D721Med (cell line): ENCODE results near the gene CAPZB.

Source experiments
- DNase-seq: peaks from one replicate; pipeline ENCODE4 v3.0.0; 2011; ENCODE audit warnings: low spot score; ENCODE audit not compliant: insufficient read length
- FAIRE-seq: peaks from 2 replicates; lab custom pipeline; 2011; peaks lifted over from hg19 to GRCh38; lab: Jason Lieb, UNC
- CTCF ChIP-seq: IDR thresholded peaks from 2 replicates; pipeline ENCODE4 v1.5.1; 2012; ENCODE audit warnings: mild to moderate bottlenecking, control low read depth; ENCODE audit not compliant: insufficient read depth; ENCODE audit errors: missing control alignments

CAPZB gene

DNA sequence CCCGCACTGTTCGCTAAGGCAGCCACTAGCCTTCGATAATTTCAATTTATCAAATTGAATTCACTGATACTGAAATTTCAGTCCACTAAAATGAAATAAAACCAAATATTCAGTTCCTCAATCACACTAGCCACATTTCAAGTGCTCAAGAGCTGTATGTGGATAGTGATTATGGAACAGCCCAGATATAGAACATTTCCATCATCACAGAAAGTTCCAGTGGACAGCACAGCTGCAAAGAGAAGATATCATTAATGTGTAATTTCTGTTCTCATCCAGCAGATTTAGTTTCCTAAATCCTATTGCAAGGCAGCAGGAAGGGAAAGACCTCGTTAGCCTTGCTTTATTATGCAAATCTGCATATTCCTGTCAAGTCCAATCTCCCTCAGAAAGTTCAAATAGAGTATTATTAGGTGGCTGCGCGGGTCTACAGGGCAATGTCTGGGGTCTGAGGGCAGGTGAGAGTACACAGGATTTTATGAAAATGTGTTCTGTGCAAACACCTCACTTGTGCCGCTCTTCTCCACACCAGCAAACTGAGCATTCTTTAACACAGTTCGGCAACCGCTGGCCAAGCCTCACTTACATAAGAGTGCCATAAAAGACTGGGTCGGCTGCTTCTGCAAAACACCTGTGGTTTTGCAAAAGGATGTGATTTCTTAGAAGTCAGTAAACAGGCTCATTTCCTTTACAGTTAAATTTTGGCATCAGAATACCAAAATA lies 22.4 kb downstream of the CAPZB start:
- DNase-seq (no peak), FAIRE-seq (no peak)
- no peak for TF ChIP-seq CTCF

DNA sequence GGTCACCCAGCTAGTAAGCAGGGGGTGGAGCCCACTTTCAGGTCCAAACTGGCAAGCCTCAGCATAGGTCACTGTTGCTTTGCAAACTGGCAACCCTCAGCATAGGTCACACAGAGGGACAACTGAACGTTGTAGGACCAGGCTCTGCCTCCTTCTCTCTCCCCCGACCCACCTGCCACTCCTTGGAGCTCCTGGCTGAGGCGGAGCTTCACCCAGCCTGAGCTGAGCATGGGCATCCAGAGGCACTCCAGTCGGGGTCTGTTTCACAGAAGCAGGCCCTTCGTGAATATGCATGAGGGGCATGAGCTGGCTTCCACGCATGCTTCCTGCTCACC lies 24.2 kb downstream of the CAPZB start:
- FAIRE-seq (no peak), DNase-seq (no peak)
- TF ChIP-seq CTCF, result no peak

- TF ChIP-seq CTCF, result no peak
- FAIRE-seq, result no peak
- no peak for DNase-seq
These were observed 24.7 kb downstream of the CAPZB start for GRCh38 chr1:19460535-19461219.

- TF ChIP-seq CTCF, result no peak
- FAIRE-seq, result no peak
These were observed 26.4 kb downstream of the CAPZB start for GRCh38 chr1:19458815-19459417.

GRCh38 chr1:19457607-19458006 lies 27.7 kb downstream of the CAPZB start:
- no peak for TF ChIP-seq CTCF
- no peak for FAIRE-seq
- no peak for DNase-seq

More at GRCh38 chr1:19458815-19459417, 26.4 kb downstream of the CAPZB start:
- no peak for DNase-seq

GRCh38 chr1:19456968-19457441 lies 28.3 kb downstream of the CAPZB start:
- DNase-seq, result no peak
- no peak for FAIRE-seq
- no peak for TF ChIP-seq CTCF
